H9 (cell line): ENCODE data around the gene KLRK1. TPM values are rescaled to one million over a fixed set of nuclear protein-coding genes. Genes with fewer than 3 reads are reported as not detected.
A peak's percentile ranks its signal among the peaks of the same experiment; 100 is the strongest.

Experiments used
- DNase-seq: peaks from one replicate; pipeline ENCODE4 v3.0.0-alpha.2; 2017
- H2AFZ ChIP-seq: one replicate; pipeline ENCODE4 v1.6.1; 2013; ENCODE audit warnings: mild to moderate bottlenecking, low read length, control low read depth, moderate library complexity
- H2AK5ac ChIP-seq: 2 replicates; pipeline ENCODE4 v1.6.1; 2013; ENCODE audit warnings: low read length, control low read depth, mixed read lengths; ENCODE audit not compliant: insufficient read length
- H2BK120ac ChIP-seq: one replicate; pipeline ENCODE4 v1.6.1; 2013; ENCODE audit warnings: low read depth, mild to moderate bottlenecking, low read length, control low read depth, inconsistent platforms; ENCODE audit not compliant: poor library complexity, severe bottlenecking
- H2BK12ac ChIP-seq: 2 replicates; pipeline ENCODE4 v1.6.1; 2013; ENCODE audit warnings: low read length, control low read depth, mixed read lengths, low read depth; ENCODE audit not compliant: insufficient read length
- H2BK15ac ChIP-seq: 2 replicates; pipeline ENCODE4 v1.6.1; 2013; ENCODE audit warnings: low read depth, low read length, control low read depth
- H2BK20ac ChIP-seq: one replicate; pipeline ENCODE4 v1.6.1; 2013; ENCODE audit warnings: low read depth, mild to moderate bottlenecking, low read length, control low read depth, inconsistent platforms; ENCODE audit not compliant: poor library complexity, severe bottlenecking
- H2BK5ac ChIP-seq: 2 replicates; pipeline ENCODE4 v1.6.1; 2013; ENCODE audit warnings: low read length, control low read depth, mixed read lengths; ENCODE audit not compliant: insufficient read length
- H3K14ac ChIP-seq: 2 replicates; pipeline ENCODE4 v1.6.1; 2013; ENCODE audit warnings: low read length, control low read depth; ENCODE audit not compliant: insufficient read depth
- H3K18ac ChIP-seq: 2 replicates; pipeline ENCODE4 v1.6.1; 2013; ENCODE audit warnings: low read depth, mild to moderate bottlenecking, mixed read lengths, low read length, control low read depth; ENCODE audit not compliant: insufficient read length
- H3K23ac ChIP-seq: 2 replicates; pipeline ENCODE4 v1.6.1; 2013; ENCODE audit warnings: low read length, control low read depth, mixed read lengths, low read depth; ENCODE audit not compliant: insufficient read length
- H3K23me2 ChIP-seq: 2 replicates; pipeline ENCODE4 v1.6.1; 2013; ENCODE audit warnings: low read depth, mild to moderate bottlenecking, mixed read lengths, low read length, control low read depth; ENCODE audit not compliant: insufficient read length, poor library complexity, severe bottlenecking
- H3K27ac ChIP-seq: 2 replicates; pipeline ENCODE4 v1.5.1; 2013; ENCODE audit warnings: low read length, control low read depth, mixed read lengths, low read depth; ENCODE audit not compliant: insufficient read length
- H3K27me3 ChIP-seq: 2 replicates; pipeline ENCODE4 v1.6.1; 2013; ENCODE audit warnings: low read length, control low read depth, inconsistent platforms; ENCODE audit not compliant: insufficient read depth
- H3K4ac ChIP-seq: 2 replicates; pipeline ENCODE4 v1.6.1; 2013; ENCODE audit warnings: low read depth, mild to moderate bottlenecking, control low read depth, inconsistent platforms, low read length, moderate library complexity
- H3K4me1 ChIP-seq: 2 replicates; pipeline ENCODE4 v1.6.1; 2013; ENCODE audit warnings: low read length, control low read depth, inconsistent platforms; ENCODE audit not compliant: insufficient read depth
- H3K4me2 ChIP-seq: 2 replicates; pipeline ENCODE4 v1.6.1; 2013; ENCODE audit warnings: low read length, control low read depth, mixed read lengths; ENCODE audit not compliant: insufficient read length, insufficient read depth
- H3K56ac ChIP-seq: 2 replicates; pipeline ENCODE4 v1.6.1; 2013; ENCODE audit warnings: low read depth, mild to moderate bottlenecking, mixed read lengths, low read length, control low read depth; ENCODE audit not compliant: insufficient read length
- H3K79me1 ChIP-seq: 2 replicates; pipeline ENCODE4 v1.6.1; 2013; ENCODE audit warnings: low read depth, mild to moderate bottlenecking, moderate library complexity, low read length, control low read depth, inconsistent platforms; ENCODE audit not compliant: insufficient read depth, poor library complexity, severe bottlenecking
- H3K79me2 ChIP-seq: 2 replicates; pipeline ENCODE4 v1.6.1; 2013; ENCODE audit warnings: low read length, control low read depth, inconsistent platforms; ENCODE audit not compliant: insufficient read depth
- H3K9ac ChIP-seq: 2 replicates; pipeline ENCODE4 v1.6.1; 2013; ENCODE audit warnings: low read length, control low read depth, mixed read lengths; ENCODE audit not compliant: insufficient read length; ENCODE audit errors: extremely low read depth
- H3K9me3 ChIP-seq: one replicate; pipeline ENCODE4 v1.6.1; 2013; ENCODE audit warnings: low read depth, low read length, inconsistent platforms; ENCODE audit not compliant: control insufficient read depth
- H3T11ph ChIP-seq: one replicate; pipeline ENCODE4 v1.6.1; 2013; ENCODE audit warnings: mild to moderate bottlenecking, low read length, control low read depth, inconsistent platforms
- H4K20me1 ChIP-seq: one replicate; pipeline ENCODE4 v1.6.1; 2013; ENCODE audit not compliant: control insufficient read depth, insufficient read length, insufficient read depth
- H4K5ac ChIP-seq: 2 replicates; pipeline ENCODE4 v1.6.1; 2013; ENCODE audit warnings: low read depth, mild to moderate bottlenecking, mixed read lengths, low read length, control low read depth; ENCODE audit not compliant: insufficient read length
- H4K8ac ChIP-seq: replicated peaks from 2 replicates; pipeline ENCODE4 v1.6.1; 2013; ENCODE audit warnings: low read length, control low read depth, mixed read lengths, low read depth; ENCODE audit not compliant: insufficient read length
- H4K91ac ChIP-seq: 2 replicates; pipeline ENCODE4 v1.6.1; 2013; ENCODE audit warnings: low read depth, mild to moderate bottlenecking, moderate library complexity, mixed read lengths, low read length, control low read depth; ENCODE audit not compliant: insufficient read length
- H3K27ac Mint-ChIP-seq, 3 experiments: 2 replicates in 2 of 3; 3 replicates in 1 of 3; pipeline ENCODE4 v1.8.0; 2020 to 2021; ENCODE audit warnings: mixed read lengths in 3 of 3, mild to moderate bottlenecking in 1 of 3, moderate library complexity in 1 of 3
- H3K27me3 Mint-ChIP-seq: 2 replicates; pipeline ENCODE4 v1.8.0; 2021; ENCODE audit warnings: low read depth, mild to moderate bottlenecking, moderate library complexity, mixed read lengths
- H3K36me3 Mint-ChIP-seq, 3 experiments: 2 replicates in 2 of 3; 3 replicates in 1 of 3; pipeline ENCODE4 v1.8.0; 2020 to 2021; ENCODE audit warnings: low read depth in 3 of 3, mixed read lengths in 3 of 3; ENCODE audit not compliant: insufficient read depth in 1 of 3
- H3K4me1 Mint-ChIP-seq, 2 experiments: 2 replicates each; pipeline ENCODE4 v1.8.0; 2020; ENCODE audit warnings: mixed read lengths in 2 of 2
- H3K4me3 Mint-ChIP-seq, 2 experiments: 2 replicates in 1 of 2; 3 replicates in 1 of 2; pipeline ENCODE4 v1.8.0; 2020 to 2021; ENCODE audit warnings: mild to moderate bottlenecking in 2 of 2, mixed read lengths in 2 of 2, moderate library complexity in 1 of 2
- H3K9me3 Mint-ChIP-seq, 2 experiments: 2 replicates in 1 of 2; 3 replicates in 1 of 2; pipeline ENCODE4 v1.8.0; 2020; ENCODE audit warnings: mild to moderate bottlenecking in 2 of 2, mixed read lengths in 2 of 2, moderate library complexity in 1 of 2
- WGBS: extraction: QIAGEN DNeasy Blood & Tissue Kit; methylation state at CpG from one replicate; pipeline ENCODE4 v1.1.7; 2013; ENCODE audit warnings: missing lambda C conversion rate, low lambda C conversion rate, mixed read lengths; ENCODE audit not compliant: insufficient read length; ENCODE audit errors: extremely low coverage; 5-methylcytosine and 5-hydroxymethylcytosine counted together
- total RNA-seq: library from RNA; stranded (reverse); gene quantifications from 2 replicates; pipeline ENCODE4 v1.2.1, GENCODE V29; 2021
- TF ChIP-seq, protein P1 (sequence below): fragments of 200-600 bp; sonication (generic); conservative IDR thresholded peaks from 3 replicates; pipeline ENCODE4 v1.8.0; 2021; ENCODE audit warnings: antibody characterized with exemption, mild to moderate bottlenecking

KLRK1 gene
- total RNA-seq, 1 experiment from 2014 or later = not detected

DNA sequence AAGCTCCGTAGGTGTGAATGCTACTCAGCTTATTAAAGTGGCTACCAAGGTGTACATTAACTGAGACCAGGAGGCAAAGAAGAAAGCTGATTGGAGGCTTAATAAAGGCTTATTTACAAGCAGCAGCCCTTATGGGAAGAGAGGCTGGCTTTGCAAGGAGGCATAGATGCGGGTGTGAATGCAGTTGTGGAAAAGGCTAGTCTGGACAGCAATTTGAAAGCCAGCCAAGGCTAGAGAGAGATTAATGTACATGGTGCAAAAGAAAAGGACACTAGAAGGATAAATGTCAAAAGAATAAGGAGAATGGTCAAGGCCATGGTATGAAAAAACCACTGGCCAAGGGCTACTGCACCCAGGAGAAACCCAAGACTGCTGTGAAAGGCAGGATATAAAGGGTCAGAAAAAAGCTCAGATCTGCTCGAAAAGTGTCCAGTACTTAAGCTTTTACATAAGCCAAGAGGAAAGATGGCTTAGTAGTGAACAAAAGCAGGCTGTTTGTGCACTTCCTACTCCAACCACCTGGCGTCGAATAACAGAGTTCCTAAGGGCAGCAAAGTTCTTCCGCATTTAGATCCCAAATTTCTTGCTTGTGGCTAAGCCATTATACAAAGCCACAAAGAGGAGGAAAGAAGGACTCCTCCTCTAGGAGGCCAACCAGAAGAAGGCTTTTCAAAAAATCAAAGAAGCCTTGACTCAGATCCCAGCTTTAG, 24.0 kb downstream of the KLRK1 start:
- no peak overlapping the region for H2BK5ac ChIP-seq
- no peak overlapping the region for H3K14ac ChIP-seq
- DNase-seq = no peak
- peaks cover 12% of the 10 kb centered on the region for H3K23me2 ChIP-seq
- peak overlapping the region; percentile 65 for H2AFZ ChIP-seq
- no peak overlapping the region for H2BK15ac ChIP-seq
- Mint-ChIP-seq H3K9me3 (peaks cover 4 to 7% of the 10 kb centered on the region in 2 experiments; a peak in 3 of 5 replicates), H3K27me3 (no peaks in the 10 kb centered on the region; the same call in 1 of the 2 replicates), H3K36me3 (peaks cover under 1 to 8% (median 5%) of the 10 kb centered on the region in 3 experiments; a peak in 5 of 7 replicates), H3K4me1 (peaks cover 19 to 30% of the 10 kb centered on the region in 2 experiments), H3K27ac (no peak overlapping the region), H3K4me3 (no peak overlapping the region)
- H3K4me1 ChIP-seq = peaks cover 17% of the 10 kb centered on the region; the same call in 1 of the 2 replicates
- no peak overlapping the region for H3K18ac ChIP-seq
- H2BK120ac ChIP-seq = no peak overlapping the region
- H3K4ac ChIP-seq = no peak overlapping the region
- H3K9ac ChIP-seq = no peak overlapping the region
- TF ChIP-seq, protein P1, sequence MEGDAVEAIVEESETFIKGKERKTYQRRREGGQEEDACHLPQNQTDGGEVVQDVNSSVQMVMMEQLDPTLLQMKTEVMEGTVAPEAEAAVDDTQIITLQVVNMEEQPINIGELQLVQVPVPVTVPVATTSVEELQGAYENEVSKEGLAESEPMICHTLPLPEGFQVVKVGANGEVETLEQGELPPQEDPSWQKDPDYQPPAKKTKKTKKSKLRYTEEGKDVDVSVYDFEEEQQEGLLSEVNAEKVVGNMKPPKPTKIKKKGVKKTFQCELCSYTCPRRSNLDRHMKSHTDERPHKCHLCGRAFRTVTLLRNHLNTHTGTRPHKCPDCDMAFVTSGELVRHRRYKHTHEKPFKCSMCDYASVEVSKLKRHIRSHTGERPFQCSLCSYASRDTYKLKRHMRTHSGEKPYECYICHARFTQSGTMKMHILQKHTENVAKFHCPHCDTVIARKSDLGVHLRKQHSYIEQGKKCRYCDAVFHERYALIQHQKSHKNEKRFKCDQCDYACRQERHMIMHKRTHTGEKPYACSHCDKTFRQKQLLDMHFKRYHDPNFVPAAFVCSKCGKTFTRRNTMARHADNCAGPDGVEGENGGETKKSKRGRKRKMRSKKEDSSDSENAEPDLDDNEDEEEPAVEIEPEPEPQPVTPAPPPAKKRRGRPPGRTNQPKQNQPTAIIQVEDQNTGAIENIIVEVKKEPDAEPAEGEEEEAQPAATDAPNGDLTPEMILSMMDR = peak; percentile 26; the same call in 2 of the 3 replicates
- no peaks in the 10 kb centered on the region for H3K27me3 ChIP-seq
- no peak overlapping the region for H3K56ac ChIP-seq
- H3K79me1 ChIP-seq = no peaks in the 10 kb centered on the region
- no peak overlapping the region for H2BK12ac ChIP-seq
- H2AK5ac ChIP-seq = no peak overlapping the region
- H4K8ac ChIP-seq = no peak overlapping the region
- no peaks in the 10 kb centered on the region for H3K79me2 ChIP-seq
- no CpG with 5 or more reads among the region's 6 CpGs for WGBS
- no peak overlapping the region for H4K5ac ChIP-seq
- no peak overlapping the region for H4K91ac ChIP-seq
- no peak overlapping the region for H3K23ac ChIP-seq
- no peak overlapping the region for H3K27ac ChIP-seq
- H3T11ph ChIP-seq = no peak overlapping the region
- no peak overlapping the region for H2BK20ac ChIP-seq
- no peaks in the 10 kb centered on the region for H4K20me1 ChIP-seq
- H3K4me2 ChIP-seq = peak overlapping the region; percentile 99
- no peaks in the 10 kb centered on the region for H3K9me3 ChIP-seq
